Mucosa of rectum (tissue), 2 donors: ENCODE results near the gene EHHADH.

Experiments
- H3K27ac ChIP-seq, 2 donors: one replicate each; pipeline ENCODE4 v1.7.0; 2013; ENCODE audit warnings: inconsistent platforms in 2 of 2, low read depth in 2 of 2, low read length in 2 of 2
- H3K27me3 ChIP-seq, 2 donors: one replicate each; pipeline ENCODE4 v1.7.0; 2013; ENCODE audit warnings: low read length in 2 of 2; ENCODE audit not compliant: control insufficient read depth in 2 of 2, insufficient read depth in 2 of 2
- H3K36me3 ChIP-seq, 2 donors: one replicate each; pipeline ENCODE4 v1.7.0; 2013; ENCODE audit warnings: low read length in 2 of 2; ENCODE audit not compliant: control insufficient read depth in 2 of 2, insufficient read depth in 2 of 2
- H3K4me1 ChIP-seq, 2 donors: one replicate each; pipeline ENCODE4 v1.7.0; 2013; ENCODE audit warnings: low read length in 2 of 2, mild to moderate bottlenecking in 1 of 2; ENCODE audit not compliant: control insufficient read depth in 2 of 2, insufficient read depth in 2 of 2
- H3K4me3 ChIP-seq, 2 donors: one replicate each; pipeline ENCODE4 v1.7.0; 2013; ENCODE audit warnings: low read length in 2 of 2
- H3K9ac ChIP-seq, 2 donors: one replicate each; pipeline ENCODE4 v1.7.0; 2013; ENCODE audit warnings: low read length in 2 of 2, low read depth in 1 of 2, mild to moderate bottlenecking in 1 of 2
- H3K9me3 ChIP-seq, 2 donors: one replicate each; pipeline ENCODE4 v1.7.0; 2013; ENCODE audit warnings: low read length in 2 of 2; ENCODE audit not compliant: control insufficient read depth in 2 of 2
- donor health status: healthy.
- donor health status: Normal muscosa, but diverticular disease.

Gene EHHADH

GRCh38 chr3:185164428-185165217, 89.2 kb downstream of the EHHADH start:
- Histone ChIP-seq H3K27ac (no peak overlapping the region), H3K4me3 (no peak overlapping the region), H3K27me3 (peaks cover 0 to 2% of the 10 kb centered on the region in 2 donors), H3K9ac (no peak overlapping the region), H3K4me1 (no peaks in the 10 kb centered on the region), H3K36me3 (no peaks in the 10 kb centered on the region), H3K9me3 (no peaks in the 10 kb centered on the region)

- H3K9me3 ChIP-seq, result no peaks in the 10 kb centered on the region
- peaks cover 0 to 2% of the 10 kb centered on the region in 2 donors for H3K27me3 ChIP-seq
- no peaks in the 10 kb centered on the region for H3K4me1 ChIP-seq
- no peak overlapping the region for H3K27ac ChIP-seq
- no peak overlapping the region for H3K4me3 ChIP-seq
- H3K9ac ChIP-seq, result no peak overlapping the region
- H3K36me3 ChIP-seq, result no peaks in the 10 kb centered on the region
Measured at GRCh38 chr3:185162634-185163033, 91.2 kb downstream of the EHHADH start.

GRCh38 chr3:185161761-185162160, 92.1 kb downstream of the EHHADH start:
- Histone ChIP-seq H3K27me3 (peaks cover 0 to 2% of the 10 kb centered on the region in 2 donors), H3K4me1 (no peaks in the 10 kb centered on the region), H3K9me3 (no peaks in the 10 kb centered on the region), H3K27ac (no peak overlapping the region), H3K9ac (no peak overlapping the region), H3K4me3 (no peak overlapping the region), H3K36me3 (no peaks in the 10 kb centered on the region)

- Histone ChIP-seq H3K27me3 (peaks cover 0 to 3% of the 10 kb centered on the region in 2 donors), H3K9me3 (no peaks in the 10 kb centered on the region), H3K36me3 (no peaks in the 10 kb centered on the region), H3K4me1 (no peaks in the 10 kb centered on the region), H3K9ac (no peak overlapping the region), H3K27ac (no peak overlapping the region), H3K4me3 (no peak overlapping the region)
Measured at GRCh38 chr3:185157347-185157746, 96.5 kb downstream of the EHHADH start.

- H3K9me3 ChIP-seq, result no peaks in the 10 kb centered on the region
- no peaks in the 10 kb centered on the region for H3K4me1 ChIP-seq
- no peak overlapping the region for H3K9ac ChIP-seq
- no peak overlapping the region for H3K4me3 ChIP-seq
- peaks cover 0 to 6% of the 10 kb centered on the region in 2 donors for H3K27me3 ChIP-seq
- H3K27ac ChIP-seq, result no peak overlapping the region
- no peaks in the 10 kb centered on the region for H3K36me3 ChIP-seq
Measured at GRCh38 chr3:185155678-185156077, 98.2 kb downstream of the EHHADH start.

- H3K27me3 ChIP-seq, result peaks cover 0 to 6% of the 10 kb centered on the region in 2 donors
- no peaks in the 10 kb centered on the region for H3K4me1 ChIP-seq
- no peaks in the 10 kb centered on the region for H3K9me3 ChIP-seq
- H3K4me3 ChIP-seq, result peak overlapping the region; percentile 17 to 86
- H3K9ac ChIP-seq, result no peak overlapping the region
- H3K27ac ChIP-seq, result peak overlapping the region in 1 of 2 donors; percentile 19
- no peaks in the 10 kb centered on the region for H3K36me3 ChIP-seq
Measured at GRCh38 chr3:185153861-185154629, 99.8 kb downstream of the EHHADH start.

GRCh38 chr3:185153171-185153771, 100.6 kb downstream of the EHHADH start:
- Histone ChIP-seq H3K27me3 (peaks cover 0 to 6% of the 10 kb centered on the region in 2 donors), H3K27ac (peak overlapping the region; percentile 52 to 71), H3K4me1 (no peaks in the 10 kb centered on the region)

GRCh38 chr3:185152410-185153170, 101.3 kb downstream of the EHHADH start, which contains the start of gene C3orf70:
C3orf70 (minus strand) TSS chr3:185153060; CDS start chr3:185152823, 237 bp downstream.
- Histone ChIP-seq H3K36me3 (no peaks in the 10 kb centered on the region), H3K4me3 (peak within 1 kb of the TSS; percentile 86 to 87), H3K9ac (peak within 1 kb of the TSS; percentile 68 to 70), H3K9me3 (no peaks in the 10 kb centered on the region), H3K4me1 (no peaks in the 10 kb centered on the region), H3K27ac (peak within 1 kb of the TSS; percentile 81 to 86), H3K27me3 (peaks cover 0 to 6% of the 10 kb centered on the region in 2 donors)

More at GRCh38 chr3:185153171-185153771, 100.6 kb downstream of the EHHADH start:
- Histone ChIP-seq H3K36me3 (no peaks in the 10 kb centered on the region), H3K9me3 (no peaks in the 10 kb centered on the region), H3K9ac (peak overlapping the region; percentile 67 to 70), H3K4me3 (peak overlapping the region; percentile 86 to 87)

GRCh38 chr3:185151964-185152409, 101.9 kb downstream of the EHHADH start:
- H3K27me3 ChIP-seq, result peaks cover 0 to 6% of the 10 kb centered on the region in 2 donors
- peak overlapping the region; percentile 86 to 87 for H3K4me3 ChIP-seq
- no peaks in the 10 kb centered on the region for H3K36me3 ChIP-seq
- H3K4me1 ChIP-seq, result no peaks in the 10 kb centered on the region
- no peaks in the 10 kb centered on the region for H3K9me3 ChIP-seq
- peak overlapping the region; percentile 81 to 86 for H3K27ac ChIP-seq
- peak overlapping the region; percentile 68 to 70 for H3K9ac ChIP-seq
